Peyer's patch (tissue), 4 donors: ENCODE results near the gene USP53. TPM values are rescaled to one million over a fixed set of nuclear protein-coding genes. Genes with fewer than 3 reads are reported as not detected.

Experiments used
- DNase-seq, 3 donors: peaks; one replicate each; pipeline ENCODE4 v3.0.0-alpha.2; 2017 to 2019
- H3K27ac ChIP-seq, 4 donors: fragments of 200-600 bp; sonication (generic); one replicate each; pipeline ENCODE4 v1.5.1; 2016 to 2019
- H3K27me3 ChIP-seq, 2 donors: fragments of 200-600 bp; sonication (generic); one replicate each; pipeline ENCODE4 v1.5.1; 2019
- H3K36me3 ChIP-seq, 3 donors: fragments of 200-600 bp; sonication (generic); one replicate each; pipeline ENCODE4 v1.5.1; 2016 to 2019
- H3K4me1 ChIP-seq, 4 donors: fragments of 200-600 bp; sonication (generic); one replicate each; pipeline ENCODE4 v1.5.1; 2016 to 2019
- H3K4me3 ChIP-seq, 4 donors: fragments of 200-600 bp; sonication (generic); 1 replicate in 3 of 4; 2 replicates in 1 of 4; pipeline ENCODE4 v1.5.1; 2016 to 2019; ENCODE audit warnings: mild to moderate bottlenecking in 1 of 4
- H3K9me3 ChIP-seq, 4 donors: fragments of 200-600 bp; sonication (generic); one replicate each; pipeline ENCODE4 v1.5.1; 2016 to 2019; ENCODE audit warnings: mild to moderate bottlenecking in 1 of 4
- CTCF ChIP-seq, 6 experiments: fragments of 450-650 bp in 4 of 6; fragments of 200-600 bp in 2 of 6; sonication (generic) in 1 of 6; IDR thresholded peaks; one replicate each; pipeline ENCODE4 v1.5.1; 2017 to 2019; ENCODE audit warnings: antibody characterized with exemption in 6 of 6, mild to moderate bottlenecking in 3 of 6, moderate library complexity in 1 of 6
- POLR2A ChIP-seq, 2 donors: fragments of 450-650 bp; IDR thresholded peaks; one replicate each; pipeline ENCODE4 v1.5.1; 2017; ENCODE audit warnings: antibody characterized with exemption in 2 of 2, mild to moderate bottlenecking in 2 of 2, moderate library complexity in 2 of 2
- total RNA-seq, 4 donors: library from RNA; depleted of rRNA; stranded (reverse); fragments of >200 nt; gene quantifications; one replicate each; pipeline ENCODE4 v1.1.0, GENCODE V29; 2016

USP53 gene
- total RNA-seq, 4 donors from 2014 or later = 41.5 to 75.1 (median 59.3) TPM

GRCh38 chr4:119300101-119300978 lies 87.8 kb downstream of the USP53 start:
- H3K4me3 ChIP-seq = peak overlapping the region; percentile 61 to 88 (median 68)
- TF ChIP-seq POLR2A (IDR thresholded peaks at IDR 0.05) = peak; percentile 87 to 90
- TF ChIP-seq CTCF (IDR thresholded peaks at IDR 0.05) = peak in 2 of 6 experiments; percentile 21 to 36

GRCh38 chr4:119302073-119302832 lies 89.7 kb downstream of the USP53 start:
- no peak for DNase-seq
- H3K9me3 ChIP-seq = no peaks in the 10 kb centered on the region
- H3K27ac ChIP-seq = no peak overlapping the region
- TF ChIP-seq CTCF (IDR thresholded peaks at IDR 0.05) = no peak
- no peak for TF ChIP-seq POLR2A (IDR thresholded peaks at IDR 0.05)
- peaks cover 0 to 20% (median 2%) of the 10 kb centered on the region in 4 donors for H3K4me1 ChIP-seq
- H3K4me3 ChIP-seq = no peak overlapping the region
- no peaks in the 10 kb centered on the region for H3K27me3 ChIP-seq
- H3K36me3 ChIP-seq = peaks cover 0 to 4% (median 0%) of the 10 kb centered on the region in 3 donors

More at GRCh38 chr4:119300101-119300978, 87.8 kb downstream of the USP53 start:
- DNase-seq = peak; percentile 90 to 98 (median 98)
- Histone ChIP-seq H3K9me3 (no peaks in the 10 kb centered on the region), H3K4me1 (peaks cover 0 to 21% (median 2%) of the 10 kb centered on the region in 4 donors), H3K36me3 (peaks cover 0 to 20% (median 0%) of the 10 kb centered on the region in 3 donors), H3K27ac (peak overlapping the region; percentile 86 to 97 (median 90)), H3K27me3 (no peaks in the 10 kb centered on the region)

GRCh38 chr4:119303587-119304305 lies 91.2 kb downstream of the USP53 start:
- no peak for DNase-seq
- Histone ChIP-seq H3K27ac (no peak overlapping the region), H3K36me3 (no peaks in the 10 kb centered on the region), H3K9me3 (no peaks in the 10 kb centered on the region), H3K4me3 (no peak overlapping the region), H3K4me1 (peaks cover 0 to 5% (median 2%) of the 10 kb centered on the region in 4 donors), H3K27me3 (no peaks in the 10 kb centered on the region)
- no peak for TF ChIP-seq POLR2A (IDR thresholded peaks at IDR 0.05)

GRCh38 chr4:119304431-119304830 lies 91.9 kb downstream of the USP53 start:
- Histone ChIP-seq H3K4me3 (no peak overlapping the region), H3K27ac (no peak overlapping the region), H3K4me1 (no peaks in the 10 kb centered on the region), H3K27me3 (no peaks in the 10 kb centered on the region), H3K36me3 (no peaks in the 10 kb centered on the region), H3K9me3 (no peaks in the 10 kb centered on the region)
- DNase-seq = no peak
- no peak for TF ChIP-seq POLR2A (IDR thresholded peaks at IDR 0.05)

GRCh38 chr4:119307606-119308005 lies 95.1 kb downstream of the USP53 start:
- H3K27ac ChIP-seq = no peak overlapping the region
- H3K9me3 ChIP-seq = no peaks in the 10 kb centered on the region
- H3K4me3 ChIP-seq = no peak overlapping the region
- no peaks in the 10 kb centered on the region for H3K27me3 ChIP-seq
- DNase-seq = no peak
- no peak for TF ChIP-seq CTCF (IDR thresholded peaks at IDR 0.05)
- no peak for TF ChIP-seq POLR2A (IDR thresholded peaks at IDR 0.05)
- no peaks in the 10 kb centered on the region for H3K36me3 ChIP-seq
- no peaks in the 10 kb centered on the region for H3K4me1 ChIP-seq

GRCh38 chr4:119310826-119311225 lies 98.3 kb downstream of the USP53 start:
- Histone ChIP-seq H3K27me3 (no peaks in the 10 kb centered on the region), H3K9me3 (no peaks in the 10 kb centered on the region), H3K4me3 (no peak overlapping the region), H3K36me3 (no peaks in the 10 kb centered on the region), H3K4me1 (no peaks in the 10 kb centered on the region), H3K27ac (no peak overlapping the region)
- no peak for DNase-seq
- no peak for TF ChIP-seq CTCF (IDR thresholded peaks at IDR 0.05)
- no peak for TF ChIP-seq POLR2A (IDR thresholded peaks at IDR 0.05)
